Aorta (tissue), 5 donors: ENCODE measurements around the gene SMYD2. TPM values are rescaled to one million over a fixed set of nuclear protein-coding genes. Genes with fewer than 3 reads are reported as not detected.

Experiments
- ATAC-seq: fragments of 200-7000 bp; cut with Tn5 transposase; one replicate; pipeline ENCODE4 v1.9.1; 2022; ENCODE audit warnings: moderate library complexity; ENCODE audit not compliant: low FRiP score
- DNase-seq, 2 donors: peaks; one replicate each; pipeline ENCODE4 v3.0.0-alpha.2; 2020
- H3K27ac ChIP-seq, 2 donors: one replicate each; pipeline ENCODE4 v1.5.1; 2013; ENCODE audit warnings: low read length in 2 of 2, mild to moderate bottlenecking in 2 of 2, moderate library complexity in 2 of 2, control low read depth in 1 of 2, inconsistent platforms in 1 of 2, low read depth in 1 of 2
- H3K27me3 ChIP-seq, 2 donors: one replicate each; pipeline ENCODE4 v1.6.1; 2013; ENCODE audit warnings: control low read depth in 1 of 2, low read length in 1 of 2, mild to moderate bottlenecking in 1 of 2, moderate library complexity in 1 of 2; ENCODE audit not compliant: insufficient read depth in 2 of 2, control insufficient read depth in 1 of 2
- H3K36me3 ChIP-seq, 2 donors: one replicate each; pipeline ENCODE4 v1.6.1; 2013; ENCODE audit warnings: control low read depth in 1 of 2, low read length in 1 of 2, mild to moderate bottlenecking in 1 of 2; ENCODE audit not compliant: insufficient read depth in 2 of 2, control insufficient read depth in 1 of 2
- H3K4me1 ChIP-seq, 2 donors: one replicate each; pipeline ENCODE4 v1.6.1; 2013; ENCODE audit warnings: low read length in 2 of 2, control low read depth in 1 of 2, mild to moderate bottlenecking in 1 of 2, moderate library complexity in 1 of 2; ENCODE audit not compliant: insufficient read depth in 2 of 2, control insufficient read depth in 1 of 2
- H3K4me3 ChIP-seq, 2 donors: one replicate each; pipeline ENCODE4 v1.5.1; 2013; ENCODE audit warnings: low read length in 2 of 2, control low read depth in 1 of 2, mild to moderate bottlenecking in 1 of 2
- H3K9me3 ChIP-seq: one replicate; pipeline ENCODE4 v1.6.1; 2013; ENCODE audit warnings: mild to moderate bottlenecking, low read length; ENCODE audit not compliant: control insufficient read depth
- WGBS, 2 donors: extraction: QIAGEN DNeasy Blood & Tissue Kit; methylation state at CpG; one replicate each; pipeline ENCODE4 v1.1.7; 2013; 5-methylcytosine and 5-hydroxymethylcytosine counted together
- intact Hi-C, 2 donors: fragments of 100-400 bp; cut with DNase I; formaldehyde crosslinking; loops; one replicate each; pipeline versions ENCODE4 v1.14.2 to v1.15.0; 2022
- polyA plus RNA-seq, 2 donors: library from polyadenylated mRNA; stranded (reverse); fragments of 200-250 nt; gene quantifications; one replicate each; pipeline ENCODE4 v1.2.3, GENCODE V29; 2013
- total RNA-seq, 2 donors: library from RNA; stranded (reverse); fragmentation: NEBNext Ultra II Directional; extraction: Animal tissue kit (Norgen Biotek cat#: 25700); gene quantifications; one replicate each; pipeline ENCODE4 v1.2.1, GENCODE V29; 2021
- donor health status: healthy with polysubstance abuse.
- donor health status: Bipolar disorder and iron deficiency.
- donor health status: DM: no; HTN: no; CAD: no.
- donor health status: DM: no; HTN: no; CAD: no.
- donor health status: DM: yes; HTN: yes; CAD: no.

Gene SMYD2
- total and polyA plus RNA-seq, 4 donors, result 11.9 to 18.3 (median 12.8) TPM

- H3K36me3 ChIP-seq, result peaks cover 2 to 9% of the 10 kb centered on the region in 2 donors
- no peak overlapping the region for H3K4me3 ChIP-seq
- H3K27ac ChIP-seq, result no peak overlapping the region
- DNase-seq, result no peak
- H3K9me3 ChIP-seq, result no peaks in the 10 kb centered on the region
- no peak for ATAC-seq
- WGBS, 2 donors, result 88 to 93% methylated on average over 4 of the region's 4 CpGs
- H3K4me1 ChIP-seq, result no peaks in the 10 kb centered on the region
- intact Hi-C loops, result no loop called here
- H3K27me3 ChIP-seq, result no peaks in the 10 kb centered on the region
These were observed 71.9 kb downstream of the SMYD2 start for GRCh38 chr1:214352838-214353237.

DNA sequence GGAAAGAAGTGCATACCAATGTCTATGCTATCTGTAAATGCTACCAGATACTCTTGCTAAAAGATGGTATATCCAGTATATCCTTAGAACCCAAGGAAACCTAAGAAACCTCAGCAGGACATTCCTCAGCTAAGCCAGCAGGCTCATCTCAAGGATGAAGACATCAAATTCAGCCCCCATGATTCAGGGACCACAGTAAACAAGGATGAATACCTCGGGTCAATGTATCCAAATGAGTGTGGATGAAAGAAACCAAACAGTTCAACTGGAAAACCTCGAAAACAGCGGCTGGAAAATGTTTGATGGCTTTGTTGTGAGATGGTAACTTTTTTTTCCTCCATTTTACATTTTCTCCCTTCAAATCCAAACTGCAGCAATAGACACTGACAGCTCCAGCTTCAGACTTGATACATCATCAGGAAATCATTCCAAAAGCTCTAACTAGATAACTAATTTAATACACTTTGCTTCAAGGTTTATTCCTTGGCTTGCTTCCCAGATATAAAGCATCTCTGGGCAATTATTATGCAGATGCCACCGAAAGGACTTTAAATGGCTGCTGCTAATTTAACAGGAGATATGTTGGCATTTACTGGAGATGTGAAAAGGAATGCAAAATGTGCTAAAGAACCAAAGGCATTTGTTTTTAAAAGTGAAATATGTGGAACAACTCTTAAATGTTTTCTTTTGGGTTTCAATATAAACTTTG lies 73.6 kb downstream of the SMYD2 start:
- no peak for ATAC-seq
- WGBS, 2 donors, result 82 to 83% methylated on average over 4 of the region's 4 CpGs
- intact Hi-C loops, result no loop called here
- Histone ChIP-seq H3K9me3 (no peaks in the 10 kb centered on the region), H3K27ac (no peak overlapping the region), H3K27me3 (no peaks in the 10 kb centered on the region), H3K4me1 (no peaks in the 10 kb centered on the region), H3K4me3 (no peak overlapping the region), H3K36me3 (peaks cover 7 to 8% of the 10 kb centered on the region in 2 donors)
- no peak for DNase-seq

DNA sequence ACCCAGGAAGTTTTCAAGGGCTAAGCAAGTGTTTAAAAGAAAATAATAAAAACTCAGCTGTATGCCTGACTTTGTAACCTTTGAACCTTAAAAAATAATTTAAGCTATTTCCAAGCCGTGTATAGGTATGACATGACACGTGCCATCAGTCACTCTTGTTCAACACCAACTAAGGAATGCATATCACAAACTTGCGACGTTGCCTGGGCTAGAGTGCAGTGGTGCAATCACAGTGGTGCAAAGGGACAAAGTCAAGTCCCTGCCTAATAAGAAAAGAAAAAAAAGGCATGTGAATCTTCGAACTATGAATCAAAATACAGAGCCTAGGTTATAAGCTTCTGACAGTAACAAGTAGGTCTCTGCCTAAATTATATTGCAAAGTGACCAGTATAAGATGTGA lies 79.2 kb downstream of the SMYD2 start:
- DNase-seq, result no peak
- no peak for ATAC-seq
- Histone ChIP-seq H3K4me1 (no peaks in the 10 kb centered on the region), H3K27ac (no peak overlapping the region), H3K36me3 (peaks cover 5 to 10% of the 10 kb centered on the region in 2 donors), H3K4me3 (no peak overlapping the region), H3K27me3 (no peaks in the 10 kb centered on the region), H3K9me3 (no peaks in the 10 kb centered on the region)
- intact Hi-C loops, result no loop called here
- 87 to 89% methylated on average over 5 of the region's 5 CpGs for WGBS, 2 donors

GRCh38 chr1:214360525-214361164 lies 79.7 kb downstream of the SMYD2 start:
- Histone ChIP-seq H3K4me3 (no peak overlapping the region), H3K27ac (no peak overlapping the region), H3K27me3 (no peaks in the 10 kb centered on the region), H3K9me3 (no peaks in the 10 kb centered on the region), H3K36me3 (peaks cover 5 to 10% of the 10 kb centered on the region in 2 donors), H3K4me1 (no peaks in the 10 kb centered on the region)
- WGBS, 2 donors, result 86 to 89% methylated on average over 3 of the region's 3 CpGs
- intact Hi-C loops, result no loop called here
- no peak for ATAC-seq
- DNase-seq, result no peak

DNA sequence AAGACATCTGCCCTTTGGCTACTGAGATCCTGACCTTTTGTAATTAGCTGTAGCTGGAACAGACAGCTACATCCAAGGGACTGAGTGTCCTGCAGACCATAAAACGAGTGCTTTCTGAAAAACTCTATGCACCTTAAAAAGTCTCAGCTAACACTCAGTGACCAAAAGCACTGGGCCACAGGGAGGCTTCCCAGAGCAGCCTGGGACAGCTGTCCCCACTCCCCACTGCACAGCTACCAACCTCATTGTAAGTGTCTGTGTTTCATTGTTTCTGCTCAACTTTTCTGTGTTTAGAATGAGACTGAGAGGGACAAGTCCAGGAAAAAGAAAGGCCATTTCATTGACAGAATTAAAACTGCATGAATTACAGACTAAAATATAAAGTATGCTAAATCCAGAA lies 80.7 kb downstream of the SMYD2 start:
- no peak for DNase-seq
- Histone ChIP-seq H3K36me3 (peaks cover 3 to 10% of the 10 kb centered on the region in 2 donors), H3K27ac (peak overlapping the region in 1 of 2 donors; percentile 59), H3K27me3 (no peaks in the 10 kb centered on the region), H3K4me3 (no peak overlapping the region), H3K9me3 (no peaks in the 10 kb centered on the region), H3K4me1 (no peaks in the 10 kb centered on the region)
- no peak for ATAC-seq
- intact Hi-C loops, result no loop called here
- WGBS, 2 donors, result 19 to 70% methylated on average over 1 of the region's 1 CpG

DNA sequence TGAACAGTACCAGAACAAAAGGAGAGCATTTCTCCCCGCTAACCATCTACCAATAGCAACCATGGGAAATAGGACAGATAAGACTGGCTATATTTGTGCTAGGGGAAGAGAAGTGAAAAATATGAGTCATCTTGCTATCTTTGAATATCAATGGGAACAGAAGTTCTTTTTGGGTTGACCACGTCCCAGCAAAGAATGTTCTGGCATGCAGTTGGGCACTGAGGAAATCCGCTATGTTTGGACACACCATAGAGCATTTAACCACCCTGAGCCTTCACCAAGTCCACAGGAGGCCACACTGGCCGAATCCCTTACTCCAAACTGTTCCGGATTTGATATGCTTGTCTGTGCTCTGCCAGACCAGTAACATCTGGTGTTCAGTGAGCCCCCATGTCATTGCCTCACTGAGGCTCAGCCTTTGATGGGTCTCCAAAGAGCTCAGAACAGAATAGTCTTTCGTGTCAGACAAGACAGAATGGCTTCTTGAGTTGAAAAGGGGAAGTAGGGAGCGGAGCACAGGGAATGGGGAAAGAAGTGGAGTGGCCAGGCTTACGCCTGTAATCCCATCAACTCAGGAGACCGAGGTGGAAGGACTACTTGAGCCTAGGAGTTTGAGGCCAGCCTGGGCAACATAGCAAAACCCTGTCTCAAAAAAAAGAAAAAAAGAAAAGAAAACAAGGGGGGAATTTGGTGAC lies 81.4 kb downstream of the SMYD2 start:
- Histone ChIP-seq H3K4me1 (no peaks in the 10 kb centered on the region), H3K9me3 (no peaks in the 10 kb centered on the region), H3K27ac (peak overlapping the region; percentile 32 to 98), H3K36me3 (peaks cover 0 to 10% of the 10 kb centered on the region in 2 donors), H3K27me3 (no peaks in the 10 kb centered on the region), H3K4me3 (no peak overlapping the region)
- 53 to 62% methylated on average over 9 of the region's 9 CpGs for WGBS, 2 donors
- ATAC-seq (peak; percentile 69), DNase-seq (peak in 1 of 2 donors; percentile 62)
- intact Hi-C loops, result no loop called here

GRCh38 chr1:214363386-214363785 lies 82.4 kb downstream of the SMYD2 start:
- Histone ChIP-seq H3K4me1 (no peaks in the 10 kb centered on the region), H3K27ac (no peak overlapping the region), H3K4me3 (no peak overlapping the region), H3K36me3 (peaks cover 0 to 2% of the 10 kb centered on the region in 2 donors), H3K9me3 (no peaks in the 10 kb centered on the region), H3K27me3 (no peaks in the 10 kb centered on the region)
- WGBS, 2 donors, result 80 to 81% methylated on average over 4 of the region's 4 CpGs
- no peak for ATAC-seq
- no peak for DNase-seq
- intact Hi-C loops, result no loop called here

- Histone ChIP-seq H3K27me3 (no peaks in the 10 kb centered on the region), H3K27ac (no peak overlapping the region), H3K36me3 (peaks cover under 1 to 3% of the 10 kb centered on the region in 2 donors), H3K4me1 (no peaks in the 10 kb centered on the region), H3K4me3 (no peak overlapping the region), H3K9me3 (no peaks in the 10 kb centered on the region)
- 71 to 79% methylated on average over 12 of the region's 12 CpGs for WGBS, 2 donors
- DNase-seq (peak; percentile 69 to 78), ATAC-seq (peak; percentile 67)
- intact Hi-C loops, result no loop called here
These were observed 83.4 kb downstream of the SMYD2 start for GRCh38 chr1:214364386-214364785.
